ENCODE measurements around the gene FOXD3.
A peak's percentile ranks its signal among the peaks of the same experiment; 100 is the strongest.

Gene FOXD3

GRCh38 chr1:63362073-63362472 is 39.7 kb downstream of the FOXD3 start:
- no peak for DNase-seq (ENCODE audit: low read depth in 2 of 2)

GRCh38 chr1:63362578-63362977 is 40.2 kb downstream of the FOXD3 start:
- no peak for DNase-seq (ENCODE audit: low read depth in 2 of 2)

GRCh38 chr1:63363014-63363413 is 40.6 kb downstream of the FOXD3 start:
- DNase-seq (ENCODE audit: low read depth in 2 of 2), result no peak

DNA sequence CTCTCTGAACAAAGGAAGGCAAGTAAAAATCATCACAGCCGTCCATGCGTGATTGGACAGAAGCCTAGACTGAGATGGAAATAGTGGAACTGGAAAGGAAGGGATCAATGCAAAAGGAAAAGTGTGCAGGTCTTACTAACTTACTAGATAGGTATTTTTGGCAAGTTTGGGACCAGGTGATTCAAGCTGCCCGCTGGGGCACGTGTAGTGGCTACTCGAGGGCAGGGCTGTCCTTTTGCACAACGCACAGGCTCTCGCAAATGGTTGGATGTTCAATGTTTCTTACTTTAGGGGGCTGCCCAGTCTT is 44.5 kb downstream of the FOXD3 start:
- DNase-seq (ENCODE audit: low read depth in 2 of 2), result no peak

DNA sequence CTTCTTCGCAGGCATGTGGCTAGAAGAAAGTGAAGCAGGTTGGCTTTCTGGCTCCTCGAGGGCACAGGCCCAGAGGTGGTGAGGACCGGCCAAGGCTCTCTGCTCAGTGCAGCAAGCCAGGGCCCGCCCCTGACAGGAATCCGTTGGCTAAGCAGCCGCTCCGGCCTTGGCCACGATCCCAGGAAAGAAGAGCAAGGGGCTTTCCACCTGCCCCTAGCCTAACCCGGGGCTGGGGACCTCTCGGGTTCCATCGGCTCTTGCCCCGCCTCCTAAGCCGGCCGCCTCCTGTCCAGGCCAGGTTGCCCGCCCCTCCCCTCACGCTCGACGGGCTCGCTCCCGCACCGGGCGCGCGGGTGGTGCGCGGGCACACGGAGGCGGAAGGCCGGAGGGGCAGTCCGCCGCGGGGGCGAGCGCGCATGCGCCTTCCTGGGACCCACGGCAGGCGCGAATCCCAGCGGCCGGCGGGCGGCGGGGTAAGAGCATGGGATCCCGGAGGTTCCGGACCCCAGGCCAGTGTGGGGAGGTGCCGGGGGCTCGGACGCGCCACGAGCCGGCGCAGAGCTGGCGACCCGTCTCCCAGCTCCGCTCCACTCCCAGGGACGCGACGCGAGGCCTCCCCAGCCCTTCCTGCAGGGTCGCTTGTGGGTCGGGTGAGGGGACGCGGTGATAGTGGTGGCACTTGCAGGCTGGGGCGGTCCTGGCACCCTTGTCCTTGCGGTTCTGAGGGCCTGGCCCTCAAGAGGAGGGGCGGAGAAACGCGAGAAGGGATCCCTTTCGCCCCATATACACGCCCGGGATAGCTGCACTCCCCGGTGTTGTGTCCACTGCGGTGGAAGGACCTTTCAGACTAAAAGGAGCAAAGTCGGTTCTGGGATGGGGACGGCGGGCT is 45.1 kb downstream of the FOXD3 start, which contains the start of gene ALG6:
Gene ALG6, plus strand, starts transcription at position 413 of the 889 bp plus-strand sequence. CDS start 3,351 bp downstream, outside the sequence.
- peak; percentile 93 for DNase-seq (ENCODE audit: low read depth in 2 of 2)

DNA sequence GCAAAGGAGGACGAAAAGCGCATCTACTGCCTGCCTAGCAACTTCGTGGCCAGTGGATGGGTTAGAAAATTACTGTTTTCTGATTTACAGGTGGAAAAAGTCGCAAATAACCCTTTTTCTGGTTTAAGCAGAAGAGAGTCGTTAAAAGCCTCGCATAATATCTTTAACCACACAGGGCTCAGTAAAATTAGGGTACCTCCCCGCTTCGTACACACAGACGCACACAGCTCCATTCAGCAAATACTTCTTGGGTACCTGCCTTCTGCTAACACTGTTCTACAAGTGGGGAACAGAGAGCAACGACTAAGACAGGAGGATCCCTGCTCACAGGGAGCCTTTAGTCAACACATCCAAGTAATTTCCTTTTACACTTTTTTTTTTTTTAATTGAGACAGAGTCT is 45.8 kb downstream of the FOXD3 start:
- no peak for DNase-seq (ENCODE audit: low read depth in 2 of 2)
